GM12865 (cell line): Measurements from ENCODE around the gene SNED1.

Experiments used
- DNase-seq: peaks from one replicate; pipeline ENCODE4 v3.0.0; 2010; ENCODE audit warnings: low read depth
- H3K4me3 ChIP-seq: 2 replicates; pipeline ENCODE4 v1.5.1; 2011; ENCODE audit warnings: mild to moderate bottlenecking, low read depth, low read length, control low read depth
- CTCF ChIP-seq: IDR thresholded peaks from 2 replicates; pipeline ENCODE4 v1.5.1; 2011; ENCODE audit warnings: low read length, control low read depth, low read depth, inconsistent platforms; ENCODE audit not compliant: insufficient read depth; ENCODE audit errors: missing control alignments

Gene SNED1

GRCh38 chr2:241033994-241034393, 35.6 kb downstream of the SNED1 start:
- TF ChIP-seq CTCF: no peak
- H3K4me3 ChIP-seq: no peak overlapping the region
- no peak for DNase-seq

GRCh38 chr2:241034490-241035141, 36.2 kb downstream of the SNED1 start:
- DNase-seq: no peak
- no peak overlapping the region for H3K4me3 ChIP-seq
- no peak for TF ChIP-seq CTCF

- TF ChIP-seq CTCF: no peak
- no peak overlapping the region for H3K4me3 ChIP-seq
- no peak for DNase-seq
Observed at GRCh38 chr2:241035142-241035817, 36.9 kb downstream of the SNED1 start.

GRCh38 chr2:241035818-241036396, 37.5 kb downstream of the SNED1 start:
- H3K4me3 ChIP-seq: peak overlapping the region; percentile 24
- DNase-seq: no peak
- no peak for TF ChIP-seq CTCF

GRCh38 chr2:241036397-241036963, 38.1 kb downstream of the SNED1 start:
- no peak for TF ChIP-seq CTCF
- DNase-seq: peak; percentile 86
- peak overlapping the region; percentile 24 for H3K4me3 ChIP-seq

GRCh38 chr2:241036964-241037421, 38.6 kb downstream of the SNED1 start:
- H3K4me3 ChIP-seq: peak overlapping the region; percentile 24

More at GRCh38 chr2:241036964-241037421, 38.6 kb downstream of the SNED1 start:
- peak; percentile 54 for DNase-seq
- TF ChIP-seq CTCF: no peak
